GM21619 (cell line): Measurements from ENCODE around the gene SCIMP.
"Not testable (repeated sequence)": the region's sequence is repeated elsewhere in the genome, so short reads cannot be mapped to it uniquely, and the experiment has no call there.

ENCODE experiments used
- ATAC-seq: cut with Tn5 transposase; IDR thresholded peaks from one replicate; pipeline ENCODE4 v1.9.1; 2021; ENCODE audit not compliant: unreplicated experiment

The SCIMP gene

DNA sequence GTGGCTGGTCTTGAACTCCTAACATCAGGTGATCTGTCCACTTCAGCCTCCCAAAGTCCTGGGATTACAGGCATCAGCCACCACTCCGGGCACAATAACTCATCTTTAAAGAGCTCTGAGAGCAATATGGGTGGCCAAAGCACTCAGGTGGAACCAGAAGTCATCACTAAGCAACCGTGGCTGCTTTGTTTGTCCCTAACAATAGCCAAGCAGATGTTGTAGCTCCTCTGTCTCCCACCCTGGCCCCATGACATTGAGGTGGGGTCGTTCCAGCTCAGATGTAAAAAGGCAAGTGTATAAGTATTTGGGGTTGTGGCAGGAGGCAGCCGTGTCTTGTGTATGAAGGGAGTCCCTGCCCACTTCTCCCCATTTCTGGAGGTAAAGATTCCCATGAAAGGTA lies 3.7 kb upstream of the SCIMP start:
- no peak for ATAC-seq

DNA sequence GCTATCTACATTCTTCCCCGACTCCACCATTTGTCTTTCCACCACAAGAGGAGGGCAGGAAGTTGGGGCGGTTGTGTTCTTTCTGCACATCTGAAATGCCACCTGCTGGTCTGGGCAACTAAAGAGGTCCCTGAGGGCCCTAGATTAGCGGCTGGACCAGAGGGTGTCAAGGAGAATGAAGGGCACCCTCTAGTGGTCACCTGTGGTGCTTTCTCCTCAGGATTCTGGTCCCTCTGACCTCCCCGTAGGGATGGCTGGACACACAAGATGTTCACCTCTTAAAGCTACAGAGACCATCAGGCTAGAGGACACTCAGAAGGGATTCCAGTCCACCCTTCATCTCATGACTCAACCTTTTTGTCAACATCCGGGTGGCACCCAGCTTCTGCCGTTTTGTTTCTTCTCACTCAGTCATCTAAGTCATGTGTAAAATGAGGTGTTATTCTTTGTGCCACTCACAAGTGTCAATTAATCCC lies 2.9 kb upstream of the SCIMP start:
- peak; percentile 30 for ATAC-seq

GRCh38 chr17:5236938-5237540 lies 2.4 kb upstream of the SCIMP start:
- ATAC-seq, result no peak

DNA sequence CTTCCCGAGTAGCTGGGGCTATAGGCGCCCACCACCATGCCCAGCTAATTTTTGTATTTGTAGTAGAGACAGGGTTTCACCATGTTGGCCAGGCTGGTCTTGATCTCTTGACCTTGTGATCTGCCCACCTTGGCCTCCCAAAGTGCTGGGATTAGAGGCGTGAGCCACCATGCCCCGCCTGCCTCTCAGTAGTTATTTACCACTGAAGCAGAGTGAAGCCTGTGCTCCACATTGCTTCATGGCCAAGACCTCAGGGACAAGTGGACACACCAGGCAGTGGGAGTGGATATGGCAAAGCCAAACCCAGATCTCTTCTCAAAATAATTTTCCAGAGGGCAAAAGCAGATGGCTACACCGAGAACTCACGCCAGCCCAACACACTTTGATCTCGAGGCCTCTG lies 1.2 kb downstream of the SCIMP start:
- ATAC-seq, result not testable (repeated sequence)

GRCh38 chr17:5226940-5227878 lies 7.5 kb downstream of the SCIMP start:
- no peak for ATAC-seq

GRCh38 chr17:5225668-5226457 lies 8.8 kb downstream of the SCIMP start:
- ATAC-seq, result no peak

GRCh38 chr17:5221912-5222311 lies 12.7 kb downstream of the SCIMP start:
- not testable (repeated sequence) for ATAC-seq

DNA sequence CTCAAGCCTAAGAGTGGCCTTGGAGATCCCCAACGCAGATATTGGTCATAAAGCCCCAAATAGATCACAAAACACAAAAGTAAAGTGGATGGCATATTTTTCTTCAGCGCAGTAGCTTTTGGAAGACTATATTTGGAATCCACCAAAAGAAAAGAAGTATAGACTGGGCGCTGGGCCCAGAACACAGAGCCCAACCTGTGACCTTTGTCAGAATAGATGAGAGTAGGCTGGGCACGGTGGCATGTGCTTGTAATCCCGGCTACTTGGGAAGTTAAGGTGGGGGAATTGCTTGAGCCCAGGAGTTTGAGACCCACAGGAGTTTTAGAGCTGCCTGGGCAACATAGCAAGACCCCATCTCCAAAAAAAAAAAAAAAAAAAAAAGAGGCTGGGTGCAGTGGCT lies 14.6 kb downstream of the SCIMP start:
- no peak for ATAC-seq

DNA sequence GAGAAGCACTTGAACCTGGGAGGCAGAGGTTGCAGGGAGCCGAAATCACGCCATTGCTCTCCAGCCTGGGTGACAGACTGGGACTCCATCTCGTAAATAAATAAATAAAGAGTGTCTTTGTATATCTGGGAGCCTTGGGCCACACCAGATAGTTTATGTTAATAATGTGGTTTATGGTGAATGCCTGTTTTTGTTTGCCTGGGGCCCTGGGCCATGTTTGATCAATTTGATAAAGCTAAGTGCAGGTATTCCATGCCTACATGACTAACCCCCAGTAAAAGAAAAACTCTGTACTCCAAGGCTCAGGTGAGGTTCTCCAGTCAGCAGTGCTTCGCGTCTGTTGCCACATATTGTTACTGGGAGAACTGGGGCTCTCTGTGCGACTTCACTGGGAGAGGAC lies 15.1 kb downstream of the SCIMP start:
- no peak for ATAC-seq

DNA sequence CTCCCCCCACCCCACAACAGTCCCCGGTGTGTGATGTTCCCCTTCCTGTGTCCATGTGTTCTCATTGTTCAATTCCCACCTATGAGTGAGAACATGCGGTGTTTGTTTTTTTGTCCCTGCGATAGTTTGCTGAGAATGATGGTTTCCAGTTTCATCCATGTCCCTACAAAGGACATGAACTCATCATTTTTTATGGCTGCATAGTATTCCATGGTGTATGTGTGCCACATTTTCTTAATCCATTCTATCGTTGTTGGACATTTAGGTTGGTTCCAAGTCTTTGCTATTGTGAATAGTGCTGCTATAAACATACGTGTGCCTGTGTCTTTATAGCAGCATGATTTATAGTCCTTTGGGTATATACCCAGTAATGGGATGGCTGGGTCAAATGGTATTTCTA lies 17.1 kb downstream of the SCIMP start:
- ATAC-seq, result not testable (repeated sequence)

DNA sequence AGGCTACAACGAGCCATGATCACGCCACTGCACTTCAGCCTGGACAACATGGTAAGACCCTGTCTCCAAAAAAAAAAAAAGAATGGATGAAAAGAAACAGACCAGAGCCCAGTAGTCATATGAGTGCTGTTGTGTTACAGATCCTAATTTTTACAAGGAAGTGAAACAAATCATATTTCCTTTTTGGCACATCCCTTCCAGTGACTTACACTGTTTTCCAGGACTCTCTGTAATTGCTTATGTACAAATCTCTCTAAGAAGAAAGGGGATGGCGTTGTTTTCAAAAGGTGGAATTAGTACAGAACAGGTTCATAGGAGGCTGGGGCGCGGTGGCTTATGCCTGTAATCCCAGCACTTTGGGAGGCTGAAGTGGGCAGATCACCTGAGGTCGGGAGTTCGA lies 23.2 kb downstream of the SCIMP start:
- ATAC-seq, result no peak

- ATAC-seq, result peak; percentile 47
Observed at GRCh38 chr17:5210614-5211252, 23.9 kb downstream of the SCIMP start.

GRCh38 chr17:5210091-5210490 lies 24.6 kb downstream of the SCIMP start:
- ATAC-seq, result no peak

DNA sequence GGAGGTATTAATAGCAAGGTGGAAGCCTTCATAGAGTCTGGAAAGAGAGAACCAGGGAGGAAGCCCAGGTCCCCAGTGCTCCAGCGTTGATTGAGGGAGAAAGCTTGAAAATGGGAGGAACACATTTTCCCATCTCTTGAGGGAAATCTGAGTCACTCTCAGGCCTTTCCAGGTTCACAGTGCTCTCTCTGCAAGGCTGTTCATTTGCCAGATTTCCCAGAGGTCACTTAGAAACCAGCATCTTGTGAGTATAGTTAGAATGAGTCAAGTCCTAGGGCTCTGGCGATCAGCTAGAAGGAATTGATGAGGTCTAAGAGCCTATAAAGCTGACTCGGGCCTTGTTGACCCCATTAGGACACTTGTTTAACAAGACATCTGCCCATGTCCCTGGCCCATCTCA lies 25.3 kb downstream of the SCIMP start:
- no peak for ATAC-seq

DNA sequence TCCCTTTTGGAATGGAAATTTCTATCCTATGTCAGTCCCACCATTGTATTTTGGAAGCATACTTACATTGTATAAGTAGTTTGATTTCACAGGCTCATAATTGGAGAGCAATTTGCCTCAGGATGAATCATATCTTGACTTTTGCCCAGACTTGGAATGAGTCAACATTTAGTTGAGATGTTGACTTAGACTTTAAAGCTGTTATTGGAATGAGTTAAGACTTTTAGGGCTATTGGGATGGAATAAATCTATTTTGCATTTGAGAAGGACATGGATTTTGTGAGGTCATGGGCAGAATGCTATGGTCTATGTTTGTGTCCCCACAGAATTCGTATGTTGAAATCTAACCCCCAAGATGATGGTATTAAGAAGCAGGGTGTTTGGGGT lies 30.8 kb downstream of the SCIMP start:
- no peak for ATAC-seq

DNA sequence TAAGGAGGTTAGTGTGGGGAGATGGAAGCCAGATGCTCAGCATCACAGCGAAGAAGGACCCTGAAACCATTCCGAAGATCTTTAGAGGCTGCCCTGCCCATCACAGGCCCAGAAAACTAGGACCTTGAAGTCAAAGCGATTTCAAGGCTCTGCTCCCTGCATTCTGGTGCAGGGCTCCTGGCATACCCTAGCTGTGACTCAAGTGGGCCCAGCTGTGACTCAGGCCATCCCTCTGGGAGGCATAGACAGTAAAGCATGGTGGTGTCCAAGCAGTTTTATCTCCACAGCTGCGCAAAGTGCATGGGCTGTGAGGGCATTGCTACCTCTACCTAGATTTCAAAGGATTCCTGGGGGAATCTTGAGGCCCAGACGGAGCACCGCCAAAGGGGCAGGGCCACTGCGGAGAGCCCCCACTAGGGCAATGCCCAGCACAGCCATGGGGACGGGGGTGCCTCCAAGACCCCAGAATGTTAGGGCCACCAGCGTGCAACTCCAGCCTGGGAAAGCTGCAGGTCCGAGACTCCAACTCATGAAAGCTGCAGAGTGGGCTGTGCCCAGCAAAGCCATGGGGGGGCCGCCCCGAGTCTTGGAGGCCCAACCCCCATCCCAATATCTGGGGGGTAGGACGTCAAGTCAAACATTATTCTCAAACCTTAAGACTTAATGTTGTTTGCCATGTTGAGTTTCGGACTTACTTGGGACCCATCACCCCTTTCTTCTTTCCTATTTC lies 31.3 kb downstream of the SCIMP start:
- ATAC-seq, result no peak

DNA sequence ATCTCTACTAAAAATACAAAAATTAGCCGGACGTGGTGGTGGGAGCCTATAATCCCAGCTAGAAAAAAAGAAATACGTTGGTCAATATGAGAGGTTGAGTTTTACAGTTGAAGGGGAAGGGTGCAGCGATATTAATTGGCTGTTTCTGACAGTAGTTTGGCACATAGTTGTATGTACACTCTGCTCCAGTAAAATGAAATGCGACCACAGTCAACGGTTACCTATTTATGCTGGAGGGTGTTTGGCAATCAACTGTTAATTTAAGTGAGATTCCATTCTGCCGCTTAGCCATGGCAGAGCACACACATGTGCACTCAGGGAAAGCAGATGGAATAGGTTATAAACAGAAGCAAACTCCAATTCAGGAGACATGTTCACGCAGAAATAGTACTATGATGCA lies 33.6 kb downstream of the SCIMP start:
- no peak for ATAC-seq

GRCh38 chr17:5200360-5200759 lies 34.3 kb downstream of the SCIMP start:
- no peak for ATAC-seq

DNA sequence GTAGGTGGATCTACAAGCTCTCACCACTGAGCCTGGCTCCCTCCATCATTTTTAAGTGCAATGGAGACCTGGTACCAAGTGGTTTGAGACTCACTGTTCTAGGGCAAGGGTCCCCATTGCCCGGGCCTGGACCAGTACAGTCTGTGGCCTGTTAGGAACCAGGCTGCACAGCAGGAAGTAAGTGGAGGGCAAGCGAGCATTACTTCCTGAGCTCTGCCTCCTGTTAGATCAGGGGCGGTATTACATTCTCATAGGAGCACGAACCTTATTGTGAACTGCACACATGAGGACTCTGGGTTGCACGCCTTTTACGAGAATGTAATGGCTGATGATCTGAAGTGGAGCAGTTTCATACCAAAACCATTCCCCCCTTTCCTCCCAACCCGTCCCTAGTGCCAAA lies 36.2 kb downstream of the SCIMP start:
- no peak for ATAC-seq

DNA sequence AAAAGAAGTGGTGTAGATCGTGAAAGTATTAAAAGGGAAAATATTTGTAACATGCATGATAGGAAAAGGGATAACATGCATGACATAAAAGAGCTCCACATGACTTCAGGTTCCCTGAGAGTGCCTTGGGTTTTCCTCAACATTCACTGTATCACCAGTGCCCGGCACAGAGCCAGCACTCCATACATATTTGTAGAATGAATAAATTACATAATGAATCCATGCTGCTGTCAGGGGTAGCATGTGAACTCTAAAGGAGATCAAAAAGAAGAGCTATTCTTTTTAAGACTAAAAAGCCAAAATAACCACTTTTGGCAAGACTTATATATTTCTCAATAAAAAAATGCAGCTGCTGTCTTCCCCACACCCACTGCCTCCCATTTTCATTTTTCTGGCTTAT lies 40.3 kb downstream of the SCIMP start:
- ATAC-seq, result no peak
